Uterus (tissue), 2 donors: ENCODE results near the gene PALD1.

Experiments
- CTCF ChIP-seq, 4 experiments: fragments of 200-600 bp in 2 of 4; fragments of 450-650 bp in 2 of 4; sonication (generic) in 2 of 4; IDR thresholded peaks; one replicate each; pipeline ENCODE4 v1.5.1; 2016 to 2019; ENCODE audit warnings: antibody characterized with exemption in 4 of 4, mild to moderate bottlenecking in 2 of 4, moderate library complexity in 1 of 4
- POLR2A ChIP-seq, 2 donors: fragments of 450-650 bp; IDR thresholded peaks; one replicate each; pipeline ENCODE4 v1.6.1; 2016; ENCODE audit warnings: antibody characterized with exemption in 2 of 2, mild to moderate bottlenecking in 1 of 2, moderate library complexity in 1 of 2

GRCh38 chr10:70504521-70505358 lies 26.2 kb downstream of the PALD1 start:
- TF ChIP-seq CTCF (IDR thresholded peaks at IDR 0.05) (no peak), POLR2A (IDR thresholded peaks at IDR 0.05) (no peak)
